HG03342 (cell line): ENCODE measurements around the gene EFCAB3.
"Not testable (repeated sequence)": the region's sequence is repeated elsewhere in the genome, so short reads cannot be mapped to it uniquely, and the experiment has no call there.

Experiments
- ATAC-seq: cut with Tn5 transposase; IDR thresholded peaks from one replicate; pipeline ENCODE4 v1.9.1; 2021; ENCODE audit warnings: mild to moderate bottlenecking, moderate library complexity; ENCODE audit not compliant: unreplicated experiment

Gene EFCAB3

DNA sequence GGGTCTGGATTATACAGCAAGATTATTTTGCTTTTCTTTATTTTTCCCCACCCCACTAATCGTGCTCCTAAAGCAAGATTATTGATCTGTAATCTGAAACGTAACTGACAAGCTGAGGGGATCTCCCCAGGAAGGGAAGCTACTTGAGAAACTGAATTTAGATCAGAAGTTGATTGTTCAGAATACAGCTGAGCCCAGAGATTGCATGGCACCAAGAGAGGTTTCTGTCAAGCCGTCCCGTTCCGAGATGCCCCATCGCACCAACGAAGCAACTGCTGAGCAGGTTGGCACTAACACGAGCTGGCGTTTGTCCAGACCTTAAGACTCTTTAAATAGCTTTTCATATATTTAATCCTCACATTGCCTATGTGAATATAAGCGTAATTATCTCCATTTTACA, 78.1 kb downstream of the EFCAB3 start:
- not testable (repeated sequence) for ATAC-seq

DNA sequence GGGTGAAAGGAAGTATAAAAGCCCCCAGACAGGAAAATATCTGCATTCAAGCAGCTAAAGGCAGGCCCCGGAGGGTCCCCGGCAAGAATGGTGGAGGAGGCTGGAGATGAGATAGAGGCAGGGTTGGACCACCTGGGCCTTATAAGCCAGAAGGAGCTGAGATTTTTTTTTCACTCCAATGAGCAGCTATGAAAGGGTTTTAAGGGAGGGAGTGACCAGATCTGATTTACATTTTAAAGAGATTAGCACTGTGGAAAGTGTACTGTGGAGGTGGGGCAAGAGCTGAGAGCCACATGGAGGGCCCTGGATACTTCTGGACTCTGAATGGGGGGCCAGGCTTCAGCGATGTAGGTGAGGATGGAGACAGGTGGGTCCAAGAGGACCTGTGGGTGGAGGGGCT, 84.1 kb downstream of the EFCAB3 start:
- ATAC-seq = not testable (repeated sequence)

- not testable (repeated sequence) for ATAC-seq
Observed at GRCh38 chr17:62465271-62465670, 84.9 kb downstream of the EFCAB3 start.
